Stimulated activated CD8-positive, alpha-beta memory T cell treated with anti-CD3 and anti-CD28 coated beads, Interleukin-4, amount 100 ng/mL, for 48 hours (primary cell): Measurements from ENCODE around the gene ZSCAN26.

ENCODE experiments used
- DNase-seq: peaks from one replicate; pipeline ENCODE4 v3.0.0-alpha.2; 2020

Gene ZSCAN26

DNA sequence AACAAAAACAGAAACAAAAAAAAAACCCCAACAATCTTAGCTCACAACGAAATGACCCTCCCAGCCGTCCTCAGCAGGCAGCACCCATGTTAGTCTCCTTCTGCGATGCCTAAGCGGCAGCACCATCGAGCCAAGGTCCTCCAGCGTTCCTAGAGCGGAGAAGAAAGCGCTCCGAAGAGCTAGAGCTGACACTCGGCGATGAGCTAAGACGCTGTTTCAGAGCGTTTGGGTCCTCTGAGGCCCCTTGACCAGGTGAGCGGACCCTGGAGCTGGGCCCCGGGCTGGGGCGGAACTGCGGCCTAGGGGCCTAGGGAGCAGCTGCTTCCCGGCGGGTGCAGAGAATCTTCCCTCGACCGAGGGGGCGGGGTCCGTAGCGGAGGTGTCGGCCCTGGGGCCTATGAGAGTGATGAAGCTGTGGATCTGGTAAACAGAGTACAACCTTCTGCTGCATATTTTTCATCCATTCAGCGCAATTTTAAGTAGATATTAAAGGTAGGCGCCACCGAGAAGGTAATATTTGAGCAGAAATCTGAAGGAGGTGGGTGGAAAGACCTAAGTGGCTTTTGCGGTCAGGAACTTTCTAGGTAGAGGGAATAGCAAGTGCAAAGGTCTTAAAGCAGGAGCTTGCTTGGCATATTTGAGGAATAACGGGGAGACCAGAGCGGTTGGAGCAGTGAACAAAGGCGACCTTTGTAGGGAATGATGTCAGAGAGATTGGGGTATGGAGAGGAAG, at the start of gene ZSCAN26:
ZSCAN26 (plus strand) TSS at position 182 of the 733 bp plus-strand sequence. CDS start 4,777 bp downstream, outside the sequence.
- DNase-seq, result peak; percentile 90

DNA sequence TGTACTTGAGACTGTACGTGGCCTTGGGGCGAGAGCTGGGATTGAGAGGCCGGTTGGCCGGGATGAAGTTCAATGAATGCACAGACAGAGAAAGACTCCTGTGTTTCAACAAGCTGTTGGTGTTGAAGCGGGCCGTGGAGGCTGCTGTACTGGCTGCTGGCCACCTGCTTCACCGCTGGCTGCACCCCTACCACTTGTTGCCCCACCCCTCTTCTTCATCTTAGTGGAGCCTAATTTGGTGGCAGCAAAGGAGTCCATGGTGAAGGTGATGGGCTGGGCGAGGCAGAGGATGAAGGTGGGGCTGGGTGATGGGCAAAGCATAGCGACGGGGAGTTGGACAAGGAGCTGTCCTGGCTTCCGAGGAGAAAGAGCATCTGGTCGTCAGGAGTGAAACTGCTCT, 49.1 kb upstream of the ZSCAN26 start:
- DNase-seq, result no peak

DNA sequence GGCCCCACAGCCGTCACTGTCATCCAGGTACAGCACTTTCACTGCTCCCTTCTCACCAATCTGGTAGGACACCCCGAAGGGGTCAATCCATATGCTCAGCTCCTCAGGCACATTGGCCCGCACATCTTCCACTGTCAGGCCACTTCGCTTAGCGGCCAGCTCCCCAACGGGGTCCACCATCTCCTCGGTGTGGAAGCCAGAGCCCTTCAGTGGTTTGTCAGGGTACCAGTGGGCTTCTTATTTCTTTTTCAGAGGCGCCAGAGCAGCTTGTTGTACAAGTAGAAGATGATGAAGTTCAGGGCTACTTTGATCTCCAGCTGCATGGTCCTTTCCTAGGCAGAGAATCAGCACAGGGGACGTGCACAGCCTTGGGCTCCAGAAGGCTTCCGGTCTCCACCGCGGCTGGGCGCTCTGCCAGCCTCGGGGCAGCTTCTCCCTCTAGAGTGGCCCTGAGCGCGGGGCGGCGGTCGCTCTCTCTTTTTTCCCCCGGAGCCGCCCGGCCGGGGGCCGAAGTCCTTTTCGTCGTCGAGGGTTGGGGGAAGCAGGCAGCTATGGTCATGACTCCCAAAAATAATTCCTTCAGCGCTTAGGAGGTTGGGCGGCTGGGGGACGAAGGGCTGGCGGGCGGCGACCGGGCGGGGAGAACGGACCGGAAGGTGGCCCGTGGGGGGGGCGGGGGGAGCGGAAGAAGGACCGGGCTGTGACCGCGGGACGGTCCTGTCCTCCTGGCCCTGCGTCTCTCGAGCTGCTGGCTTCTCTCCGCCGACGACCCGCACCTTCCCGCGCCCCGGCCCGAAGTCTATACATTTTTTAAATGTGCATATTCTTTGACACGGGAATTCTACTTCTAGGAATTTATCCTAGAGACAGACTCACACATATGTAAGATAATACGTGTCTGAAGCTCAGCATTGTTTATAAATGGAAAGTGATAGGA, 48.4 kb upstream of the ZSCAN26 start:
- DNase-seq, result peak; percentile 63

DNA sequence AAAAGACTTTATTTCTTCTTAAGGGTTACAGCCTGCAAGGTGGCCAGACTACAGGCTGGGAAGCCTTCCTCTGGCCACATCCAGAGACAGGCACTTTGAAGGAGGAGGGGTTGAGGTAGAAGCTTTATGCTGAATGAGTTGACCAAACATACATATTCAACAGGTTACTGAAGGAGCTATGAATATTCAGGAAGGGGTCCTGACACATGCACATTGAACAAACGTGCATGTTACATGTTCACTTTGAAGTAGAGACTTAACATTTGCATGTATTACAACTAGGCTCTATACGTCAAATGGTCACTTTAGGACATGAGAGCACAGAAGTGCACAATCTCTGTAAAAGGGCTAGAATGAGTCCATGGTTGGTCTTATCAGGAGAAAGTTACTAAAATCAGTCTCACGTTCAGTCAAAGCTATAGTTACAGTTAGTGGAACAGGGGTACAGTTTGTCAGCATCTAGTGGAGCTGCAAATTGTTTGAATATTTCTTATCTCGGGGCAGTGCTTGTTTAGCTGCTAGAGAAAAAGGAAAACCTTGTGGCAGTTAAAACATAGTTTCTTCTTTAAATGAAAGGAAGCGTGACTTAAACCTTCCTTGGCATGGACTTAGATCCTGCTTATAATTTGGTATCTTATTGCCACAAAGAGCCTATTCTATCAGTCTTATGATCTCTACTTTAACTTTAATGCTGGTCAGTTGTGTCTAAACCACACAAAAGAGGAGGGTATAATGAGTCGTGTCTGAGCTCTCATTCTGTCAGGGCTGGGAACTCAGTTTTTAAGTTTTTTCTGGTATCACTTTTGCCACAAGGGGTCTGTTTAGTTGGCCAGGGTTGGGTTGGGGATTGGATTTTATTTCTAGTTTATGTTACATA, 46.4 kb upstream of the ZSCAN26 start:
- DNase-seq, result no peak

DNA sequence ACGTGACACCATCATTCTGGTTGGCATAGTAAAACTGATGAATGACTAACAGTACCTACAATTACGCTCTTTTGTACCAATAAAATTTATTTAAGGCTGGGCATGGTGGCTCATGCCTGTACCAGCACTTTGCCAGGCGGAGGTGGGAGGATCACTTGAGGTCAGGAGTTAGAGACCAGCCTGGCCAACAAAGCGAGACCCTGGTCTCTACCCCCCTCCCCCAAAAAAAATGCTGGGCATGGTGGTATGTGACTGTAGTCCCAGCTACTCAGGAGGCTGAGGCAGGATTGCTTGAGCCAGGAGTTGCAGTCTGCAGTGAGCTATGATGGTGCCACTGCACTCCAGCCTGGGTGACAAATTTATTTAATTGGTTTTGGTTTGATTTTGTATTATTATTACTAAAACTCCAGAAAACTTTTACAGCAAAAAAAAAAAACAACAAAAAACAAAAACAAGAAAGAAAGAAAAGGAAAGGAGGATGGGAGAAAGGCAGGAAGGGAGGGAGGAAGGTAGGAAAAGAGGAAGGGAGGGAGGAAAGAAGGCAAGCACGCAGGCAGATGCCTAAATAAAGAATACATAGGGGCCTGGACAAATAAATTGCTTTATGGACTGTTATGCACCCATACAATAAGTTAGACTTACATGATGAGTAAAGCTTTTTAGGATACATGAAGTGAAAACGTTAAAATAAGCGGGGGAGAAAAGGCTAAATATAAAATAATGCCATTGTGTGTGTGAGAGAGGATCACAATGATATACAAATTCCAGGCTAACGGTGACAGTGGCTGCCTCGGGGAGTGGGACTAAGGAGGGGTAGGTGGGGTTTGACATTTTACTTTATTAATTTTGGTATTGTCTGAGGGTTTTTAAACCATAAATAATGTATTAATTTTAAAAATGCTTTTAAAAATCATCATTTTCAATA, 42.5 kb upstream of the ZSCAN26 start:
- DNase-seq, result no peak

DNA sequence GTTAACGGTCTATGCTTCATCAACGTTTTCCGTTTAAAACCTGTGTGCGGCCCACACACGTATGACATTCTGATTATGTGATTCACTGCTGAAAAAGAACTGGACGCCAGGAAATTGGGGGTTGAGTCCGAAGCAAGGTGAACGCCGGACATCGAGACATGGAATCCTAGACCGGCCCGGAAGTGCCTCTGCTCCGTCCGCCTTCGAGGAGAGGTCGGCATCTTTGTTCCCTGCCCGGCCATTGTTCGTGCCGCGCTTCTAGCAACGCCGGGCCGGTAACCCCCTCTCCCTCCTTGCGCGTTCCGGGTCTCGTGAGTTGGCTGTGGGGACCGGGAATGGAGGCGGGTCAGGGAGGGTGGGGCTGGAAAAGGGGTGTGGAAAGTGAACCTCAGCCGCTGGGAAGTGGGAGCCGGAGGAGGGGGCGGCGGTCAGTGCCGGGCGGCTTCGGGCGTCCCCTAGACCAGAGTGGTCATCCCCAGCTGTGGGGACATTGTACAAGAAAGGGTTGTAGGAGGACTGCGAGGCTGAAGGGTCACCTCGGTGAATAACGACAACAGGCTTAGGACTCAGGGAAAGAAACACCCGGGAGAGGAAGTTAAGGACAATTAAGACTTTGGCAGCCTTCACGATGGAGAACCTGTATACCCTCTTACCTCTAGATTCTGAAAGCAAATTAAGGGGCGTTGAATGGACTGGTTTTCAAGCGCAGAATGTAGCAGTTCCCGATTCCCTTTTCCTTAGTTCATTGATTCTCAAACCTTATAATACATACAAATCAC, 41.7 kb upstream of the ZSCAN26 start, which contains the start of gene ZSCAN9:
ZSCAN9 (plus strand) TSS at position 220 of the 779 bp plus-strand sequence. CDS start 1,810 bp downstream, outside the sequence.
- DNase-seq, result peak; percentile 69

DNA sequence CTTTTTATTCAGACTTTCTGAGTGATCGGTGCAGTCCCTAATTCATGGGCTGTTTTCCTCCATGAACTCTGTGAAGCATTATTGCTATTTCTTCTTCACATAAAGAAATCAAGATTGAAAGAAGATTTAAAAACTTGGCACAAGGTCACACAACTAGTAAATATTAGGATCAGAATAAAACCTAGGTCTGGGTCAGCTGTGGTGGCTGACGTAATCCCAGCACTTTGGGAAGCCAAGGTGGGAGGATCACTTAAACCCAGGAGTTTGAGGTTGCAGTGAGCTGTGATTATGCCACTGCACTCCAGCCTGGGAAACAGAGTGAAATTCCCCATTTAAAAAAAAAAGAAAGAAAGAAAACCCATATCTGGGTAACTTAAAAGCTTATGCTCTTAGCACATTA, 40.5 kb upstream of the ZSCAN26 start:
- no peak for DNase-seq

DNA sequence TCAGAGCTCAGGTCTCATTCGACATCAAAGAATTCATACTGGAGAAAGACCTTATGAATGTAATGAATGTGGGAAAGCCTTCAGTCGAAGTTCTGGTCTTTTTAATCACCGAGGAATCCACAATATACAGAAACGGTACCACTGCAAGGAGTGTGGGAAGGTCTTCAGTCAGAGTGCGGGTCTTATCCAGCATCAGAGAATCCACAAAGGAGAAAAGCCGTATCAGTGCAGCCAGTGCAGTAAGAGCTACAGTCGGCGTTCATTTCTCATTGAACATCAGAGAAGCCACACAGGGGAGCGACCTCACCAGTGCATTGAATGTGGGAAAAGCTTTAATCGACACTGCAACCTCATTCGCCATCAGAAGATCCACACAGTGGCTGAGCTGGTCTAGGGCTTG, 34.2 kb upstream of the ZSCAN26 start:
- no peak for DNase-seq

DNA sequence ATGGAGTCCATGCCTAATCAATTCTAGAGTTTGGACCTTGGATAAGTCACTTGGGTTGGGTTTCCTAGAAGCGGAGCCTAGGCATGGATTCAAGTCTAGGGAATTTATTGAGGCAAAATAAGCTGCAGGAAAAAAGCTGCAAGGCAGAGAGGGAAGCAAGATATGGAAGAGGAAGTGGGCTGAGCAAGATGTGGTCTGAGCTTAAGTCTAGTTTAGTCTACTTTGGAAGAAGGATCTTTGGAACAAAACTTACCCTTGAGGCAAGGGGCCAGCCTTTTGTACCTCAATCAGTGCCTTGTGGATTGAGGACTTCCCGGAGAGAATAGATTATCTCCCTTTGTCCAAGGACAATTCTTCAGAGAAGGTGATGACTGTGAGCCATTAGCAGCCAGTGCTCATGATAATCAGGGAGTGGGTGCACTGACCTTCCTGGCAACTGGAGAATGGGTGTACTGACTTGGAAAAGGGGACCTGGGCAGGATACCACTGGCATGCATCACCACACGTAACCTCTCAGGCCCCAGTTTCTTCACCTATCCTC, 31.0 kb upstream of the ZSCAN26 start:
- DNase-seq, result no peak

DNA sequence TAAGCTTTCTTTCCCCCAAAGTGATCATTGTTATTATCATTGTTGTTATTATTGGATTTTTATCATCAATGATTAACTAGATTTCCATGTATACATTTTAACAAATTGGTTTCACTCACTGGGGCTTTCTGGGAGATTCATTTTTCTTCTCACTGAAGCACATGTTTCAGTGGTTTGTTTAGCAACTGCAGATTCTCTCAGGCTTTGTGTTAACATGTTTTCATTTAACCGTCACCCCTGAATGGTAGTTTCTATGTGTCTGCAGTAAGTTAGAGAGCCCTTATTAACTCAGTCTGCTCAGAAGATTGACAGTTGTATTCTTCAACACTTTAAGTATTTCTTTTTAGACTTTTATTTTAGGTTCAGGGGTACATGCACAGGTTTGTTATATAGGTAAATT, 27.3 kb upstream of the ZSCAN26 start:
- DNase-seq, result no peak

DNA sequence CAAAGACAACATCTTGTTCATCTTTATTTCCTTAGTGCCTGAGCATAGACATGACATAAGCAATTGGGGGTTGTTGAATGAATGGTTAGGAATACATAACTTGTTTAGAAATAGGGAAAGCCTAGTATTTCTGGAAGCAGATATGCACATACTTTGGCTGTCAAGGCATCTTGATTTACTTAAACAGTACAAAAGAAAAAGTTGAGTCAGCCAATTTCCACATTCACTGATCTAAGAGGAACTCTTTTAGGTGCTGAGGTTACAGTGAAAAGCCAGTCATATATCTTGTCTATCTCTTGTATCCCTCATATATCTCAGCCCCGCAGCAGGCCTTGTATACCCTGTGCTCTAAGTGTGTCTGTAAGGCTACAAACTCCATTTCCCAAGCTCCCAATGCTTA, 26.5 kb upstream of the ZSCAN26 start:
- DNase-seq, result no peak

DNA sequence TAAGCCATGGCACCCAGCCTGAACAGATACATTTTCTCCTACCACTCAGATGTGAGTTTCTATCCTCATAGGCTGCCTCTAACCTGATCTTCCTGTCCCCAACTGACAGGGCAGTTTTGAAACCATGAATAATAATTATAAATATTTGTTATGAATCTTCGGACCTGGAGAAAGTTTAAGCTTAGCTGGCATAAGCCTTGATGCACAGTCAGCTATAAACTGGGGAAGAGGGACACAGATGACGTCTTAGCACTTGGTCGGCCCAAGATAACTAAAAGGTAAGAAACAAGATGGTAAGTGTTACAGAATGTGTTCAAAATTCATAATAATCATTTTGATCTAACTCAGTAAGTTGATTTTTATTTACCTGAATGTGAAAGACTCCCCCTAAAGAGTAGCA, 23.0 kb upstream of the ZSCAN26 start:
- no peak for DNase-seq

DNA sequence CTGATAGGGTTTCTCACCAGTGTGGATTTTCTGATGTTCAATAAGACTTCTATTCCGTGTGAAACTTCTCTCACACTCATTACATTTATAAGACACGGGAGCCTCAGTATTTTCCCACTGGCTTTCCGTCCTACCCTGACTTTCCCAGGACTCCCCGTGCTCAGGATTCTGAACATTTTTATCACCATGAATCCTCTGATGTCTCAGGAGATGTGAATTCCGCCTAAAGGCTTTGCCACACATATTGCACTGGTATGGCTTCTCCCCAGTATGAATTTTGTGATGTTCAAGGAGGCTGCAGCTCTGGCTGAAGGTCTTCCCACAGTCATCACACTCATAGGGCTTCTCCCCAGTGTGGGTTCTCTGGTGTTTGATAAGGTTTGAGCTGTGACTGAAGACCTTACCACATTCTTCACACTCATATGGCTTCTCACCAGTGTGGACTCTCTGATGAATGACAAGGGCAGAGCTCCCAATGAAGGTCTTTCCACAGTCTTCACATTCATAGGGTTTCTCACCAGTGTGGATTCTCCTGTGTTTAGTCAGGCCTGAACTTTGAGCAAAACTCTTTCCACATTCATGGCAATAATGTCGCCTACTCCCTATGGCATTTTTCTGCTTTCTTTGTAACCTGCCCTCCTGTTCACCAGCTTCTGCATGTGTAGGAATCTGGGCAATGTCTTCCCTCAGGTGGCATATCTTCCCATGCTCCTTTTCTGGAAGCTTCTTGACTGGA, 21.6 kb upstream of the ZSCAN26 start:
- no peak for DNase-seq

DNA sequence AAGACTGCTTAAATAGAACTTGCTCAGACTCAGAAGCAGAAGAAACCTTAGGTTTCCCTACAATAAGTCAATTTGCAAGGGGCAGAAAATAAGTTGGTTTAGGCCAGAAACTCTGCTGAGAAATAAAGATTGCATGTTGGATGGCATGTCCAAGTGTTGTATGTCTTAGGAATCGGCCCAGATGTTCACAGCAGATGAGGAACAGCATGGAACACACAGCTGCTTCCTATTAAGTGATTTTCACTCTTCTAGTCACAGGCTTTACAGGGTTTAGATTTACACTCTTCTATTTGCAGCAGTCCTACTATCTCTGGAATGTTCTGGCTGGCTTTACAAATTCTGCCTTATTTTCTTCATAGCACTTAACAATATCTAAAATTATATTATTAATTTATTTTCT, 18.0 kb upstream of the ZSCAN26 start:
- no peak for DNase-seq

DNA sequence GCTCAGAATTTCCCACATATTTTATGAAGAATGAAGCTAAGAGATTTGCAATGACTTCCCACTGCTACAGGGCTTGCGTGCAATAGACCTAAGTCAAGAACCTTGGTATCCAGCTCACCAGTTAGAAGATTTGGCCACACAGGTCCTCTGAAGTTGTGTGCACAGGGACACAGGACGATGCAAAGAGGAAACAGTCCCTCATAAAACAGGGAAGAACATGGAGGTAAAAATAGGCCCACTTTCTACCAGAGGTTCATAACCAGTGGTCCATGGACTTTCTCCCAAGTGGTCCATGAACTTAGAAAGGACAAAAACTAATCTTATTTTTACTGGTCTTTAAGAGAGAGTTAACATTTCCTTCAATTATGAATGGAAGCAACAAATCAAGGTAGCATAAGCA, 16.2 kb upstream of the ZSCAN26 start:
- DNase-seq, result no peak

DNA sequence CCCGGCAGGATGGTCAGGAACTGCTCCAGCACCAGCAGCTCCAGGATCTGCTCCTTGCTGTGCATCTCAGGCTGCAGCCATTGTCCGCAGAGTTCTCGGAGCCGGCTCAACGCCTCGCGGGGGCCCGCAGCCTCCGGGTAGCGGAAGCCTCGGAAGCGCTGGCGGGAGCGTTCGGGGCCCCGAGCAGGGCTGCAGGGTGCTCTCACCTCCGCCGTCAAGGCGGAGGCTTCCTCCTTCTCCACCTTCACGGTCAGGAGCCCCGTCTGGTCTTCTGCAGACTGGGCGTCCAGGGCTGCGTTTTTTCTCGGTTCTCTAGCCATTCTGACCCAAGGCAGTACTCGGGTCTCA, 15.3 kb upstream of the ZSCAN26 start:
- peak; percentile 48 for DNase-seq

DNA sequence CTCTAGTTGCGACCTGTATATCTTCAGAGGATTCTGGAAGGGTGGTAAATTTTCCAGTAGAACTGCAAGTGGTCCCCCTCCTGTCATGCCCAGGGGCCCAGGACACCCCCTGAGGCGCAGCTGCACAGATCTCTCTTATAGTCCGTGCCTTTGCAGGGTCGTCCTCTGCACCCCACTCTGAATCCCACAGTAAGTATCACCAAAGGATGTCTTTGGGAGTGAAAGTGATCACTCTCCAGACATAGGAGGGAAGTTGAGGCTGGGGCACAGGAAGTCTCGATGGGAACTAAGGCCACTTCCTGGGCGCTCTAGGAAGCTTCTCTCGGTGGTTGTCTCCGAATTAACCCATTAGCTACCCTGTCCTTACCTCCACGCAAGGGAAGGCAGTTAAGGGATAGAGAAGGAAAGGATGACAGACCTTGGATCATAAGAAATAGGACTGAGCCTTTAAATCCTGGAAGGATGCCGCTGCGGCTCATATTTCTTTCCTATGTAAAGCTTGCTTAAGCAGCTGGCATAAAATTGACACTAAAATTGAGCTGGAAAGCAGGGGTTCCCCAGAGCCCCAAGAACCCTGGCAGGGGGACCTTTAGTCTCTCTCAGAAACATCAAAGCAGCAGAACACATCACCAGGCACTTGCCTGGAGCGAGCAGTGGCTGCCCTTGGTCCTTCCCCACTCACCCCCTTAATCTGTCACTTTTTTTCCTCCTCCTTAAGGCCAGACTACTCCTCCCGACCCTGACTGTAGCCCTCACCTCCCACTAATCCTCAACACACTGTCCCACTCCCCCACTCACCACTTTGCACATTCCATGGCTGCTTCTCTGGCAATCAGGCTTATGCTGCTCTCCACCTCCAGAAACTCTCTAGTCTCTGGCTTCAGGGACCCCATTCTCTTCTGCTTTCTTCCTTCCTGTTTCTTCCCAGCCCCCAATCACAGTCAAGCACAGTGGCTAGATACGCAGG, 14.7 kb upstream of the ZSCAN26 start, which contains the start of gene ZKSCAN4:
ZKSCAN4 (minus strand) TSS at position 261 of the 967 bp plus-strand sequence. CDS start 289 bp downstream, outside the sequence.
- DNase-seq, result peak; percentile 89

DNA sequence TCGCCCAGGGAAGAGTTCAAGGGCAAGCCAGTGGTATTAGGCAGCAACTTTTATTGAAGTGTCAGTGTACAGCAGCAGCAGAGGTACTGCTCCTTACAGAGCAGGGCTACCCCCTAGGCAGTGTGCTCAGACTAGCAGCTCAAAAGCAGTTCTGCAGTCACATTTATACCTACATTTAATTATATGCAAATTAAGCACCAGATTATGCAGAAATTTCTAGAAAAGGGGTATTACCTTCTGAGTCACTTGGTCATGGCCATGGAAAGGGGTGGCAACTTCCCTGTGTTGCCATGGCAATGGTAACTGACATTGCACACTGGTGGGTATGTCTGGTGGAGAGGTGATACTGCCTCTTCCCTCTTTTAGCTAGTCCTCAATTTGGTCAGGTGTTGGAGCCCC, 12.8 kb upstream of the ZSCAN26 start:
- no peak for DNase-seq

DNA sequence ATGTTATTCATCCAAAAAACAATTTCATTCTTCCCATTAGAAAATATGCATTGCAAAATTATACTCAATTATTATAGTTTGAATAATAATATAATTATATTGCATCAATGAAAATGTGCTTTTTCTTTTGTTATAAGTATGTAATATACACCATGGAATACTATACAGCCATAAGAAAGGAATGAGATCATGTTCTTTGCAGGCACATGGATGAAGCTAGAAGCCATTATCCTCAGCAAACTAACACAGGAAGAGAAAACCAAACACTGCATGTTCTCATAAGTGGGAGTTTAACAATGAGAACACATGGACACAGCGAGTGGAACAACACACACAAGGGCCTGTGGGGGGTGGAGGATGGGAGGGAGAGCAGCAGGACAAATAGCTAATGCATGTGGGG, 9.9 kb upstream of the ZSCAN26 start:
- no peak for DNase-seq
